GM19238 (cell line): ENCODE data around the gene EEF2KMT.
"Not testable (repeated sequence)": the region's sequence is repeated elsewhere in the genome, so short reads cannot be mapped to it uniquely, and the experiment has no call there.

Source experiments
- DNase-seq: peaks from one replicate; pipeline ENCODE4 v3.0.0; 2011; ENCODE audit warnings: low spot score; ENCODE audit not compliant: insufficient read length

EEF2KMT gene

GRCh38 chr16:5096437-5097060, 1.0 kb downstream of the EEF2KMT start:
- DNase-seq = not testable (repeated sequence)

- not testable (repeated sequence) for DNase-seq
These were observed 2.3 kb downstream of the EEF2KMT start for GRCh38 chr16:5095145-5095830.

GRCh38 chr16:5093746-5094145, 3.8 kb downstream of the EEF2KMT start:
- not testable (repeated sequence) for DNase-seq

GRCh38 chr16:5093081-5093480, 4.5 kb downstream of the EEF2KMT start:
- DNase-seq = not testable (repeated sequence)

- not testable (repeated sequence) for DNase-seq
These were observed 7.0 kb downstream of the EEF2KMT start for GRCh38 chr16:5090592-5090991.

- not testable (repeated sequence) for DNase-seq
These were observed 7.6 kb downstream of the EEF2KMT start for GRCh38 chr16:5089911-5090555.

GRCh38 chr16:5088936-5089335, 8.7 kb downstream of the EEF2KMT start:
- not testable (repeated sequence) for DNase-seq

- DNase-seq = not testable (repeated sequence)
These were observed 9.4 kb downstream of the EEF2KMT start for GRCh38 chr16:5088086-5088790.

GRCh38 chr16:5085716-5086115, 11.9 kb downstream of the EEF2KMT start:
- not testable (repeated sequence) for DNase-seq

GRCh38 chr16:5084802-5085201, 12.8 kb downstream of the EEF2KMT start:
- DNase-seq = peak; percentile 40

GRCh38 chr16:5084099-5084731, 13.4 kb downstream of the EEF2KMT start:
- not testable (repeated sequence) for DNase-seq

GRCh38 chr16:5083646-5084045, 13.9 kb downstream of the EEF2KMT start:
- not testable (repeated sequence) for DNase-seq

- not testable (repeated sequence) for DNase-seq
These were observed 16.6 kb downstream of the EEF2KMT start for GRCh38 chr16:5080996-5081395.

GRCh38 chr16:5080461-5080860, 17.1 kb downstream of the EEF2KMT start:
- not testable (repeated sequence) for DNase-seq

- no peak for DNase-seq
These were observed 19.0 kb downstream of the EEF2KMT start for GRCh38 chr16:5078626-5079025.

GRCh38 chr16:5077304-5077703, 20.3 kb downstream of the EEF2KMT start:
- no peak for DNase-seq

GRCh38 chr16:5075637-5076036, 22.0 kb downstream of the EEF2KMT start:
- DNase-seq = no peak

- DNase-seq = not testable (repeated sequence)
These were observed 23.8 kb downstream of the EEF2KMT start for GRCh38 chr16:5073771-5074170.

- DNase-seq = no peak
These were observed 24.3 kb downstream of the EEF2KMT start for GRCh38 chr16:5073279-5073629.

GRCh38 chr16:5072334-5073278, 25.0 kb downstream of the EEF2KMT start:
- no peak for DNase-seq
